Measurements from ENCODE around the gene ELP2.

GRCh38 chr18:36191711-36192110 is 62.0 kb downstream of the ELP2 start:
- TF ChIP-seq, protein P1, sequence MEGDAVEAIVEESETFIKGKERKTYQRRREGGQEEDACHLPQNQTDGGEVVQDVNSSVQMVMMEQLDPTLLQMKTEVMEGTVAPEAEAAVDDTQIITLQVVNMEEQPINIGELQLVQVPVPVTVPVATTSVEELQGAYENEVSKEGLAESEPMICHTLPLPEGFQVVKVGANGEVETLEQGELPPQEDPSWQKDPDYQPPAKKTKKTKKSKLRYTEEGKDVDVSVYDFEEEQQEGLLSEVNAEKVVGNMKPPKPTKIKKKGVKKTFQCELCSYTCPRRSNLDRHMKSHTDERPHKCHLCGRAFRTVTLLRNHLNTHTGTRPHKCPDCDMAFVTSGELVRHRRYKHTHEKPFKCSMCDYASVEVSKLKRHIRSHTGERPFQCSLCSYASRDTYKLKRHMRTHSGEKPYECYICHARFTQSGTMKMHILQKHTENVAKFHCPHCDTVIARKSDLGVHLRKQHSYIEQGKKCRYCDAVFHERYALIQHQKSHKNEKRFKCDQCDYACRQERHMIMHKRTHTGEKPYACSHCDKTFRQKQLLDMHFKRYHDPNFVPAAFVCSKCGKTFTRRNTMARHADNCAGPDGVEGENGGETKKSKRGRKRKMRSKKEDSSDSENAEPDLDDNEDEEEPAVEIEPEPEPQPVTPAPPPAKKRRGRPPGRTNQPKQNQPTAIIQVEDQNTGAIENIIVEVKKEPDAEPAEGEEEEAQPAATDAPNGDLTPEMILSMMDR (conservative IDR thresholded peaks at IDR 0.05; ENCODE audit: low read depth, low read length), result no peak
- no peak for TF ChIP-seq EZH2phosphoT487 (IDR thresholded peaks at IDR 0.05; ENCODE audit: borderline replicate concordance, low read length)
- TF ChIP-seq EZH2 (IDR thresholded peaks at IDR 0.05; ENCODE audit: low read length, unreplicated experiment), result no peak
